GM18508 (cell line): ENCODE data around the gene SDF4.

Experiments used
- ATAC-seq: cut with Tn5 transposase; IDR thresholded peaks from one replicate; pipeline ENCODE4 v1.9.1; 2021; ENCODE audit warnings: moderate number of reproducible peaks; ENCODE audit not compliant: insufficient read depth, unreplicated experiment

Gene SDF4

GRCh38 chr1:1168451-1169411, 63.1 kb downstream of the SDF4 start:
- no peak for ATAC-seq

DNA sequence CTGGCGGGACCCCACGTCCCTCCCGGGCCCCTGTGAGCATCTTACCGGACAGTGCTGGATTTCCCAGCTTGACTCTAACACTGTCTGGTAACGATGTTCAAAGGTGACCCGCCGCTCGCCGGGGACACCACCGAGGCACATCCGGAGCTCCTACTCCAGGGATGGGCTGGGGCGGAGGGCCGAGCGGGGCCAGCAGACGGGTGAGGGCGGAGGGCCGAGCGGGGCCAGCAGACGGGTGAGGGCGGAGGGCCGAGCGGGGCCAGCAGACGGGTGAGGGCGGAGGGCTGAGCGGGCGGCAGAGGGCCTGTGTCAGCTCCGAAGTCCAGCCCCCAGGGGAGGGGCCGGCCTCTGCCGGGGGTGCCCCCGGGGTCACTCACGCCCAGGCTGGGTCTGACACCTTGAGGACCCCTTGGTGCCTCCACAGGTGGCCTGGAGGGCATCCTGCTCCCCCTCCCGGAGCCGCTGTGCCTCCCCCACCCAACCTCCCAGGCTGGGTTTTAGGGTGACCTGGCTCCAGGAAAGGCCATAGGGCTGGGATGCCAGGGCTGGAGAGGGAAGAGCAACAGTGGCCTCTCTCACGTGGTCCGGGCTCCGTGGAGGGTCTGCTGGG, 63.9 kb downstream of the SDF4 start:
- ATAC-seq, result no peak

DNA sequence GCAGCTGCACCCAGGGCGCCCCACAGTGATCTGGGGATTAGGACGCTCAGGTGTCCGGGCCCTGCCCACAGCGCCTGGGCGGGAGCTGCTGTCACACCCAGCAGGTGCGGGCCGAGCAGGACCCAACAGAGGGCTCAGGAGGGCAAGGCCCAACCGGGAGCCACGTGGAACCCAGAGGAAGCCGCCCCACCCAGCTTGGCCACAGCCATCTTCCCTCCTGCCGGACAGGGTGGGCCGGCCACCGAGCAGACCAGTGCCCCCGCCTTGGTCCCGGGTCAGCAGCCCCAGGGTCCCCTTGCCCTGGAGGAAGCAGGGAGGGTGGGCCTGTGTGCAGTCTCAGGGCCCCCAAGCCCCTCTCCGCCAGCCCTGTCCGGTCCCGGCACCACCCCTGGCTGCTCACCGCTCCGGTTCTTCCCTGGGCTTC, 64.4 kb downstream of the SDF4 start:
- ATAC-seq, result no peak
